Progenitor cell of endocrine pancreas (in vitro differentiated cells): ENCODE results near the gene LGMN. TPM values are rescaled to one million over a fixed set of nuclear protein-coding genes. Genes with fewer than 3 reads are reported as not detected.

Source experiments
- DNase-seq: peaks from one replicate; pipeline ENCODE4 v3.0.0; 2021; ENCODE audit warnings: low spot score; ENCODE audit not compliant: unreplicated experiment
- H3K27ac Mint-ChIP-seq: 2 replicates; pipeline ENCODE4 v1.8.0; 2021; ENCODE audit warnings: mild to moderate bottlenecking, moderate library complexity, mixed read lengths
- H3K27me3 Mint-ChIP-seq: 2 replicates; pipeline ENCODE4 v1.8.0; 2021; ENCODE audit warnings: mixed read lengths
- H3K36me3 Mint-ChIP-seq: 2 replicates; pipeline ENCODE4 v1.8.0; 2022; ENCODE audit warnings: mixed read lengths; ENCODE audit not compliant: insufficient read depth
- H3K4me1 Mint-ChIP-seq: 2 replicates; pipeline ENCODE4 v1.8.0; 2021; ENCODE audit warnings: low read depth, mixed read lengths
- H3K4me3 Mint-ChIP-seq: 2 replicates; pipeline ENCODE4 v1.8.0; 2021; ENCODE audit warnings: low read depth, mild to moderate bottlenecking, moderate library complexity, mixed read lengths
- H3K9me3 Mint-ChIP-seq: 2 replicates; pipeline ENCODE4 v1.8.0; 2021; ENCODE audit warnings: low read depth, mixed read lengths
- CTCF ChIP-seq: fragments of 200-600 bp; sonication (generic); IDR thresholded peaks from one replicate; pipeline ENCODE4 v1.5.0; 2021; ENCODE audit warnings: antibody characterized with exemption, mild to moderate bottlenecking; ENCODE audit not compliant: unreplicated experiment
- total RNA-seq: library from RNA; stranded (reverse); gene quantifications from 2 replicates; pipeline ENCODE4 v1.2.1, GENCODE V29; 2021

LGMN gene
- total RNA-seq, 1 donor from 2014 or later = 63.3 TPM

GRCh38 chr14:92675421-92675820 is 73.0 kb downstream of the LGMN start:
- TF ChIP-seq CTCF = no peak
- H3K4me3 Mint-ChIP-seq = no peak overlapping the region
- peaks cover 1% of the 10 kb centered on the region for H3K36me3 Mint-ChIP-seq
- no peak overlapping the region for H3K27ac Mint-ChIP-seq
- H3K9me3 Mint-ChIP-seq = no peaks in the 10 kb centered on the region
- H3K27me3 Mint-ChIP-seq = no peaks in the 10 kb centered on the region
- no peaks in the 10 kb centered on the region for H3K4me1 Mint-ChIP-seq
- no peak for DNase-seq

GRCh38 chr14:92673601-92674150 is 74.8 kb downstream of the LGMN start:
- no peak for TF ChIP-seq CTCF
- Mint-ChIP-seq H3K27ac (no peak overlapping the region), H3K4me3 (no peak overlapping the region), H3K4me1 (no peaks in the 10 kb centered on the region), H3K36me3 (peaks cover 1% of the 10 kb centered on the region), H3K9me3 (no peaks in the 10 kb centered on the region), H3K27me3 (no peaks in the 10 kb centered on the region)
- no peak for DNase-seq

DNA sequence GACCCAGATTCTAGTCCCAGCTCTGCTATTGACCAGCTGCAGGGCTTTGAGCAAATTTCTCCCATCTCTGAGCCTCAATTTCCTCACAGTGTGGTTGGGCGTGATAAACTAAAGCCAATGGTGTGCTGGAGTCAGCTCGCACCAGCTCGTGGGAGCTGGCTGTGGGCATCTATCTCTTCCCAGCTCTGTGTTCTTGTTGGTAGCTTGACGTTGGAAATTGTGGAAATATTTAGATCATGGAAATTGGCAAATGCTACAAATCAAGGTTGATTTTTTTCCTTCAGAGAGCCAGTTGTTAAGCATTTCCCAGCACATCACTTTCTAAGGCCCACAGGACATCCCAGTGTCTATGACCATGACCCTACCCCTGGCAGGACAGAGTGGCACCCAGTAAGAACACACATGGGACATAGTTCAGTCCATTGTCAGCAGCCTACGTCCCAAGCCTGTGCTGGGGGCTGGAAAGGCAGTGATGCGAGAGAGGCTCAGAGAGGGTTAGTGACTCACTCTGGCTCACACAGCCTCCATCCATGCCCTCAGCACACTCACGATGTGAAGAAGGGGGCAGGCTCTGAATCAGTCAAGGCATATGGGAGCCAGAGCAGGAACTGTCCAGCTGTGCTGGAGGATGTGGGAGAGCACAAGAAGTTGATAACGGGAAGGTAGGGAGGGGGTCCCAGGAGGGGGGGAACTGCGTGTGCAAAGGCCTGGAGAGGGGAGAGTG is 77.6 kb downstream of the LGMN start:
- H3K36me3 Mint-ChIP-seq = no peaks in the 10 kb centered on the region
- H3K27ac Mint-ChIP-seq = no peak overlapping the region
- H3K4me3 Mint-ChIP-seq = no peak overlapping the region
- no peak for DNase-seq
- no peaks in the 10 kb centered on the region for H3K4me1 Mint-ChIP-seq
- H3K9me3 Mint-ChIP-seq = no peaks in the 10 kb centered on the region
- TF ChIP-seq CTCF = no peak
- H3K27me3 Mint-ChIP-seq = no peaks in the 10 kb centered on the region

- Mint-ChIP-seq H3K9me3 (no peaks in the 10 kb centered on the region), H3K27me3 (no peaks in the 10 kb centered on the region), H3K27ac (no peak overlapping the region), H3K4me3 (no peak overlapping the region), H3K36me3 (no peaks in the 10 kb centered on the region), H3K4me1 (no peaks in the 10 kb centered on the region)
- TF ChIP-seq CTCF = no peak
- DNase-seq = no peak
Observed at GRCh38 chr14:92670160-92670559, 78.3 kb downstream of the LGMN start.

- Mint-ChIP-seq H3K4me3 (no peak overlapping the region), H3K9me3 (no peaks in the 10 kb centered on the region), H3K4me1 (no peaks in the 10 kb centered on the region), H3K27me3 (no peaks in the 10 kb centered on the region), H3K27ac (no peak overlapping the region), H3K36me3 (no peaks in the 10 kb centered on the region)
- no peak for DNase-seq
- no peak for TF ChIP-seq CTCF
Observed at GRCh38 chr14:92668276-92668973, 80.0 kb downstream of the LGMN start.
